Measurements from ENCODE around the gene LRRC32.

The LRRC32 gene

GRCh38 chr11:76666830-76667229 lies 3.7 kb downstream of the LRRC32 start:
- DNase-seq, result no peak
- no peak overlapping the region for H3K23ac ChIP-seq (ENCODE audit: low read length)
- WGBS (ENCODE audit: extremely low coverage, insufficient coverage, insufficient read length), result no CpG with 5 or more reads among the region's 5 CpGs
- peak overlapping the region; percentile 7 for H2BK12ac ChIP-seq (ENCODE audit: low read length)
- H2BK120ac ChIP-seq (ENCODE audit: insufficient read depth, low read length, poor library complexity), result no peak overlapping the region
- H3K79me1 ChIP-seq (ENCODE audit: low read length), result peaks cover 18% of the 10 kb centered on the region
- H3K4ac ChIP-seq (ENCODE audit: low read depth, low read length), result peak overlapping the region; percentile 8
- no peak overlapping the region for H2BK5ac ChIP-seq (ENCODE audit: low read depth, low read length, poor library complexity)
- H3K4me2 ChIP-seq (ENCODE audit: low read length), result no peak overlapping the region
- no peak overlapping the region for H3K9ac ChIP-seq (ENCODE audit: low read length)
- H4K8ac ChIP-seq (ENCODE audit: low read depth, low read length), result no peak overlapping the region
- H4K12ac ChIP-seq (ENCODE audit: low read depth, low read length), result no peak overlapping the region
- no peak overlapping the region for H2AK5ac ChIP-seq (ENCODE audit: low read length)
- H3K4me1 ChIP-seq (ENCODE audit: control insufficient read depth in 1 of 2, insufficient read depth in 2 of 2, low read length in 2 of 2), result peaks cover 20 to 33% of the 10 kb centered on the region in 2 experiments
- H3K9me3 ChIP-seq (ENCODE audit: insufficient read depth, low read depth, low read length), result peaks cover 5% of the 10 kb centered on the region
- no peak overlapping the region for H2AFZ ChIP-seq (ENCODE audit: insufficient read depth, low read length, poor library complexity)
- no peak overlapping the region for H3K14ac ChIP-seq (ENCODE audit: low read length)
- no peak overlapping the region for H3K27ac ChIP-seq (ENCODE audit: low read depth, low read length)
- peaks cover 32 to 34% of the 10 kb centered on the region in 2 experiments for H3K36me3 ChIP-seq (ENCODE audit: control insufficient read depth in 1 of 2, insufficient read depth in 2 of 2, low read length in 2 of 2)
- no peaks in the 10 kb centered on the region for H3K27me3 ChIP-seq (ENCODE audit: insufficient read depth, low read length)
- H4K91ac ChIP-seq (ENCODE audit: low read depth, low read length), result no peak overlapping the region
- H3K4me3 ChIP-seq (ENCODE audit: low read depth, low read length), result no peak overlapping the region
- H3K18ac ChIP-seq (ENCODE audit: low read length), result no peak overlapping the region
- H3K79me2 ChIP-seq (ENCODE audit: control insufficient read depth, insufficient read depth, low read length, poor library complexity), result peaks cover 16% of the 10 kb centered on the region

DNA sequence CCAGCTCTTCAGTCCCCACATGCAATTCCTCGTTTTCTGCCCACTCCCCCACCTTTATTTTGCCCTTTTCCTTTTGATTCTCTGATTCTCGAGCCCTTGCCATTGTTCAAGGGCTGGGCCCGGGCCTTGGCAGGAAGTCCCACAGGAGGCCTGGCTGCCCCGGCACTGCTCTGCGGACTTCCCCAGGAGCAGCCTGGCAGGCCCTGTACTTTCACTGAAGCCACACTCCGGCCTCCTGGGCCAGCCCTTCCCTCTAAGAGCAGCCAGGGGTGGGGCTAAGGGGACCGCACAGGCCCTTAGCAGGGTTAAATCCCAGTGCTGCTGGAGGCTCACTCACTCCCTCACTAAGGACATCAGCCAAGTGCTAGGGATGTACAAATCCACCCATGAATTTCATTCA lies 4.1 kb downstream of the LRRC32 start:
- Histone ChIP-seq H4K91ac (ENCODE audit: low read depth, low read length) (peak overlapping the region; percentile 39), H3K4me3 (ENCODE audit: low read depth, low read length) (no peak overlapping the region), H3K9me3 (ENCODE audit: insufficient read depth, low read depth, low read length) (peaks cover 5% of the 10 kb centered on the region), H3K23ac (ENCODE audit: low read length) (no peak overlapping the region), H4K12ac (ENCODE audit: low read depth, low read length) (no peak overlapping the region), H3K4me1 (ENCODE audit: control insufficient read depth in 1 of 2, insufficient read depth in 2 of 2, low read length in 2 of 2) (peaks cover 20 to 33% of the 10 kb centered on the region in 2 experiments), H2AFZ (ENCODE audit: insufficient read depth, low read length, poor library complexity) (no peak overlapping the region), H3K4me2 (ENCODE audit: low read length) (no peak overlapping the region), H3K4ac (ENCODE audit: low read depth, low read length) (peak overlapping the region; percentile 9), H3K36me3 (ENCODE audit: control insufficient read depth in 1 of 2, insufficient read depth in 2 of 2, low read length in 2 of 2) (peaks cover 32 to 34% of the 10 kb centered on the region in 2 experiments), H3K79me2 (ENCODE audit: control insufficient read depth, insufficient read depth, low read length, poor library complexity) (peaks cover 16% of the 10 kb centered on the region), H4K8ac (ENCODE audit: low read depth, low read length) (no peak overlapping the region), H2AK5ac (ENCODE audit: low read length) (no peak overlapping the region), H3K18ac (ENCODE audit: low read length) (no peak overlapping the region), H3K27ac (ENCODE audit: low read depth, low read length) (no peak overlapping the region), H2BK5ac (ENCODE audit: low read depth, low read length, poor library complexity) (no peak overlapping the region), H3K27me3 (ENCODE audit: insufficient read depth, low read length) (no peaks in the 10 kb centered on the region), H3K14ac (ENCODE audit: low read length) (no peak overlapping the region), H2BK12ac (ENCODE audit: low read length) (no peak overlapping the region), H2BK120ac (ENCODE audit: insufficient read depth, low read length, poor library complexity) (no peak overlapping the region), H3K9ac (ENCODE audit: low read length) (no peak overlapping the region), H3K79me1 (ENCODE audit: low read length) (peaks cover 18% of the 10 kb centered on the region)
- peak; percentile 68 to 81 for DNase-seq
- WGBS (ENCODE audit: extremely low coverage, insufficient coverage, insufficient read length), result no CpG with 5 or more reads among the region's 7 CpGs

- Histone ChIP-seq H4K8ac (ENCODE audit: low read depth, low read length) (no peak overlapping the region), H3K9me3 (ENCODE audit: insufficient read depth, low read depth, low read length) (peaks cover 5% of the 10 kb centered on the region), H3K27ac (ENCODE audit: low read depth, low read length) (no peak overlapping the region), H3K4me1 (ENCODE audit: control insufficient read depth in 1 of 2, insufficient read depth in 2 of 2, low read length in 2 of 2) (peaks cover 20 to 32% of the 10 kb centered on the region in 2 experiments), H2BK5ac (ENCODE audit: low read depth, low read length, poor library complexity) (no peak overlapping the region), H3K4me2 (ENCODE audit: low read length) (no peak overlapping the region), H3K18ac (ENCODE audit: low read length) (no peak overlapping the region), H3K4me3 (ENCODE audit: low read depth, low read length) (no peak overlapping the region), H2AFZ (ENCODE audit: insufficient read depth, low read length, poor library complexity) (no peak overlapping the region), H3K4ac (ENCODE audit: low read depth, low read length) (no peak overlapping the region), H4K12ac (ENCODE audit: low read depth, low read length) (no peak overlapping the region), H3K36me3 (ENCODE audit: control insufficient read depth in 1 of 2, insufficient read depth in 2 of 2, low read length in 2 of 2) (peaks cover 37% of the 10 kb centered on the region in 2 experiments), H3K79me1 (ENCODE audit: low read length) (peaks cover 16% of the 10 kb centered on the region), H2BK120ac (ENCODE audit: insufficient read depth, low read length, poor library complexity) (no peak overlapping the region), H3K14ac (ENCODE audit: low read length) (no peak overlapping the region), H4K91ac (ENCODE audit: low read depth, low read length) (peak overlapping the region; percentile 39), H2AK5ac (ENCODE audit: low read length) (no peak overlapping the region), H3K9ac (ENCODE audit: low read length) (no peak overlapping the region), H3K27me3 (ENCODE audit: insufficient read depth, low read length) (no peaks in the 10 kb centered on the region), H3K79me2 (ENCODE audit: control insufficient read depth, insufficient read depth, low read length, poor library complexity) (peaks cover 16% of the 10 kb centered on the region), H2BK12ac (ENCODE audit: low read length) (no peak overlapping the region), H3K23ac (ENCODE audit: low read length) (no peak overlapping the region)
- DNase-seq, result no peak
- no CpG with 5 or more reads among the region's 6 CpGs for WGBS (ENCODE audit: extremely low coverage, insufficient coverage, insufficient read length)
These were observed 4.6 kb downstream of the LRRC32 start for GRCh38 chr11:76665921-76666351.

DNA sequence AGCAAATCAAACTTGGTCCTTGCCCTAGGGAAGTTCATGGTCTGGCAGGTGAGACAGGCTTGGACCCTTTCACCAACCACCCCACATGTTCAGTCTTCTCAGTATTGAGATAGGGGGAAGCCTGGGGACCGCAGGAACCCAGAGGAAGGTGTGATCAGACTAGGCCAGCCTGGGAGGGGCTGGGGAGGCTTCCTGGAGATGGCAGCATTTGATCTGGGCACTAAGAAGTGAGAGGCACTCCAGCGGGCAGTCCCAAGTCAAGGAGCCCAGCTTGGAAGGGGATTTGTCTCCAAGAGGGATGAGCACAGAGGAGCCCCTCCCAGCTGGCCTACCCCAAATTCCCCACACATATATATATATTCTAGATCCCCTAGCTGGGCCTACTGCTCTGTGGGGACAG lies 5.4 kb downstream of the LRRC32 start:
- Histone ChIP-seq H3K4me2 (ENCODE audit: low read length) (no peak overlapping the region), H3K14ac (ENCODE audit: low read length) (no peak overlapping the region), H4K91ac (ENCODE audit: low read depth, low read length) (no peak overlapping the region), H2BK5ac (ENCODE audit: low read depth, low read length, poor library complexity) (no peak overlapping the region), H2AK5ac (ENCODE audit: low read length) (no peak overlapping the region), H3K23ac (ENCODE audit: low read length) (no peak overlapping the region), H2BK120ac (ENCODE audit: insufficient read depth, low read length, poor library complexity) (no peak overlapping the region), H4K8ac (ENCODE audit: low read depth, low read length) (no peak overlapping the region), H4K12ac (ENCODE audit: low read depth, low read length) (no peak overlapping the region), H3K4me3 (ENCODE audit: low read depth, low read length) (no peak overlapping the region), H3K4ac (ENCODE audit: low read depth, low read length) (no peak overlapping the region), H3K79me2 (ENCODE audit: control insufficient read depth, insufficient read depth, low read length, poor library complexity) (peaks cover 16% of the 10 kb centered on the region), H3K27me3 (ENCODE audit: insufficient read depth, low read length) (no peaks in the 10 kb centered on the region), H3K79me1 (ENCODE audit: low read length) (peaks cover 11% of the 10 kb centered on the region), H3K36me3 (ENCODE audit: control insufficient read depth in 1 of 2, insufficient read depth in 2 of 2, low read length in 2 of 2) (peaks cover 44% of the 10 kb centered on the region in 2 experiments), H3K18ac (ENCODE audit: low read length) (no peak overlapping the region), H3K9me3 (ENCODE audit: insufficient read depth, low read depth, low read length) (peaks cover 5% of the 10 kb centered on the region), H3K4me1 (ENCODE audit: control insufficient read depth in 1 of 2, insufficient read depth in 2 of 2, low read length in 2 of 2) (peaks cover 18 to 29% of the 10 kb centered on the region in 2 experiments), H3K9ac (ENCODE audit: low read length) (no peak overlapping the region), H3K27ac (ENCODE audit: low read depth, low read length) (no peak overlapping the region), H2BK12ac (ENCODE audit: low read length) (no peak overlapping the region), H2AFZ (ENCODE audit: insufficient read depth, low read length, poor library complexity) (no peak overlapping the region)
- no CpG with 5 or more reads among the region's 2 CpGs for whole genome bisulfite sequencing (ENCODE audit: extremely low coverage, insufficient coverage, insufficient read length)
- DNase-seq, result no peak
